Head of caudate nucleus (tissue), 42 donors: ENCODE data around the gene IL1RAPL2.
"Not testable (repeated sequence)": the region's sequence is repeated elsewhere in the genome, so short reads cannot be mapped to it uniquely, and the experiment has no call there.

Source experiments
- DNase-seq, 42 donors: peaks; one replicate each; pipeline versions ENCODE4 v3.0.0 to v3.0.0-alpha.2; 2020 to 2021; ENCODE audit warnings: mixed read lengths in 7 of 42
- intact Hi-C: fragments of 100-400 bp; cut with DNase I; formaldehyde crosslinking; loops from one replicate; pipeline ENCODE4 v1.15.0; 2022

Gene IL1RAPL2

DNA sequence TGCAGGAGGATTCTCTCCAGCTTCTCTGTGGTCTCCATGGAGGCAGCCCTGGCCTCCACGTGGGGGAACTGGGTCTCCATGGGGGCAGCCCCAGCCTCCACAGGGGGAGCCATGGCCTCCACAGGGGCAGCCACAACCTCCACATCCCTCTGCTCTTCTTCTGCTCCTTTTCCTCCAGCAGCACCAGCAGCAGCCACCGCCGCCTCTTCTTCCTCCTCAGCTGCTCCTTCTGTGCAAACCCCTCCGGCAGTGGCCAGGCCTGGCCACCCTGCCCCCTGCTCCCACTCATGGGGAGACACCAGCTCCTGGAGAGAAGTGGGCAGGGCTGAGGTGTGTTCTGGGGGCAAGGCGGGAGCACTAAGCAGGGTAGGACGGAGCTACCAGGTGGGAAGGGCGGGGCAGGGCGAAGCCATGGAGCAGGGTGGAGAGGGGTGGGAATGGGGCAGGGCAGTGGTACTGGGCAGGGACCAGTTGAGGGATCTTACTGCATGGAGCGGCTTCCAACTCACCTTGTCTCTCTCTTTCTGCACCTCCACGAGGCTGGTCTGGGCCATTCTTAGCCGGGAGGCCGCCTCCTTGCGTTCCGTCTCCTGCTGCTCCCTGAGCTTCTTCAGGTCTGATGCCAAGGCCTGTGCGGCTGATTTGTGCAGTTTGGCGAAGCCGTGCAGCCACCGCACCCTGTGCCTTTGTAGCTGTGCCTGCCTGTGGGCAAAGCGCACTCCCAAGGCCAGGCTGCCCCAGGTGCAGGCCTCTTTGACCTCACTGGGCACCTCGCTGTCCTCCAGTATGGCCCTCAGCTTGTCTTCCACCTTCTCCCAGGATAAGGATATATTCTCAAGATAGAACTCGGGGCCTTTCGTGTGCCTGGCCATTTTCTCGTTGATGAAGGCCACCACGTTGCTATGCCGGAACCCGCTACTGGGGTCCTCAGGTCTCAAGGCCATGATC is 653.7 kb downstream of the IL1RAPL2 start:
- intact Hi-C loops = no loop called here

DNA sequence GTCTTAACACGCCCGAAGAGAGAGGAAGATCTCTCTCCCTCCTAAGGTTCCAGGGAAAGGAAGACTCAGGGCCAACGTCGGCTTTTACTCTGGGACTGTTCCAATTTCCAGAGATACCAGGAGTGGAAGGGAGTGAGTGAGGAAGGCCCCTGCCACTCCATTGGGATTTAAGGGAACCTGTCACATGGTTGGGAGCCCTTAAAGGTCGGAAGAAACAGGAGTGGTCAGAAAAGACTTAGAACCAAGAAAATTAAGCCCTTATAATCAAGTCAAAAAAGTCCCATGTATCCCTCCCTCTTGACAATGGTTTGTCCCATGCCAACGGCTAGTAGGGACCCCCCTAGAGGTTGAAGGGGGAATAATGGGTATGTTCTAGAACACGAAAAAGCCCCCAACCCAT is 654.6 kb downstream of the IL1RAPL2 start, which contains the start of gene TEX13A:
Gene TEX13A (minus strand): TSS at position 59 of the 400 bp plus-strand sequence. CDS start 297 bp downstream, outside the sequence.
- DNase-seq = no peak
- intact Hi-C loops = no loop called here

More for the DNA sequence above, 653.7 kb downstream of the IL1RAPL2 start:
- DNase-seq = no peak

DNA sequence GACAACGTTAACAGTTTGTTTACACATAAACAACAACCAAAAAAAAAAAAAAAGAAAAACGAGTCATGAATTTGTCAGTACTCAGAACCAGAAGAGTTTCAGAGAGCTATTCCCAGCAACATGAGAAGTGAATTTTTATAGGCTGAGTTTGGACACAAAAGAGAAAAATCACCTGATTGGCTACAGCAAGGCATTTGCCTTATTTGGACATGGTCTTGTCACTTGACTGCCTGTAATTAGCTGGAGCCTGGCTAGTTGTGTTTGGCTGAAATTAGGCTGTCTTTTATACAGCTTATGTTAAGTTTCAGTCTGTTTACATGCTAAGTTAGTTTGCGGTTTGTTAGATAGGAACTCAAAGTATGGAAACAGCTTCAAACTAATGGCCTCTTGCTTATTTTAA is 655.4 kb downstream of the IL1RAPL2 start:
- intact Hi-C loops = no loop called here
- DNase-seq = no peak

DNA sequence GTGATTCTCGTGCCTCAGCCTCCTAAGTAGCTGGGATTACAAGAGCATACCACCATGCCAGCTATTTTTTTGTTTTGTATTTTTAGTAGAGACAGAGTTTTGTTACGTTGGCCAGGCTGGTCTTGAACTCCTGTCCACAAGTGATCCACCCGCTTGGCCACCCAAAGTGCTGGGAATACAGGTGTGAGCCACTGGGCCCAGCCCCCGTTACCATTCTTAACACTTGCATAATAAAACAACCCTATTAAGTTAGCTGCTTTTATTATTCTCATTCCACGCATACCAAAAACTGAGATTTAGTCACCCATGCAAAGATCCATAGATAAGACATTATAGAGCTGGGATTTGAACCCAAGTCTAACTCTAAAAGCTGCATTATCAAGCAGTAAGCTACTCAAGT is 660.5 kb downstream of the IL1RAPL2 start:
- DNase-seq = no peak
- intact Hi-C loops = no loop called here

DNA sequence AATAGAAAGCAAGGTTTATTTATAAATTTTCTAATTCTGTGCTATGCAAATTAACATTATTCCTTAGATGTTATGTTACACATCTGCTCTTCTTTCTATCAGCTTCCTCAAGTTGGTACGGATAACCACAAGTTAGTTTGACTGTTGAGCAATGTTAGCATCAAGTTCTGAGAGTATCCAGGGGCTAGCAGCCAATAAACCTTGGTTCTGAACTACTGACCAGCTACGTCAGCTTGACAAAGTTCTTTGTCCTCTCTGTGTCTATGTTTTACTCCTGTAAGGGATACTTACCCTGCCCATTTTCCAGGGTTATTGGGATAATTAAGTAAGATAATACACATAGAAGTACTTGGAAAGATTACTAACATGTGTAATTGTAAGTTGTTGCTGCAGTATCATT is 662.6 kb downstream of the IL1RAPL2 start:
- no peak for DNase-seq
- intact Hi-C loops = no loop called here

DNA sequence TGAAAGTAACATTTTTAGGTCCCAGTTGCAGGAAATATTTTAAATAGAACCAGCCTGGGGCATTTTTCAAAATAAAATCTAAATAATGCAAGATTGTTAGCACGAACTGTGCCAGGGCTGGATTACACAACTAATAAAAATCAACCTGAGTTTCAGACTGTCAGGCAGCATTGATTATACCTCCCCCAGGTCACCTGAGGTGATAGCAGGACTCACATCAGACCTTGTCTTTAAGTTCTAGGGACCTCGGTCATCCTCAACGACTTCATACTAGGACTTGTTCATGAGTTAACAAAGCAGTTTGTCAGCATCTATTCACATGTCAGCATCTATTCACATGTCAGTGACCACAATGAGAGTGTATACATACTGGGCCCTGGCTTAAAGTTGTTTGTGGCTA is 663.1 kb downstream of the IL1RAPL2 start:
- intact Hi-C loops = no loop called here
- no peak for DNase-seq

DNA sequence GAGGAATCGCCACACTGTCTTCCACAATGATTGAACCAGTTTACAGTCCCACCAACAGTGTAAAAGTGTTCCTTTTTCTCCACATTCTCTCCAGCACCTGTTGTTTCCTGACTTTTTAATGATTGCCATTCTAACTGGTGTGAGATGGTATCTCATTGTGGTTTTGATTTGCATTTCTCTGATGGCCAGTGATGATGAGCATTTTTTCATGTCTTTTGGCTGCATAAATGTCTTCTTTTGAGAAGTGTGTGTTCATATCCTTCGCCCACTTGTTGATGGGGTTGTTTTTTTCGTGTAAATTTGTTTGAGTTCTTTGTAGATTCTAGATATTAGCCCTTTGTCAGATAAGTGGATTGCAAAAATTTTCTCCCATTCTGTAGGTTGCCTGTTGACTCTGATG is 671.4 kb downstream of the IL1RAPL2 start:
- DNase-seq, intact Hi-C loops: not testable (repeated sequence)

- intact Hi-C loops = no loop called here
- no peak for DNase-seq
These were observed 675.1 kb downstream of the IL1RAPL2 start for GRCh38 chrX:105241056-105241455.

DNA sequence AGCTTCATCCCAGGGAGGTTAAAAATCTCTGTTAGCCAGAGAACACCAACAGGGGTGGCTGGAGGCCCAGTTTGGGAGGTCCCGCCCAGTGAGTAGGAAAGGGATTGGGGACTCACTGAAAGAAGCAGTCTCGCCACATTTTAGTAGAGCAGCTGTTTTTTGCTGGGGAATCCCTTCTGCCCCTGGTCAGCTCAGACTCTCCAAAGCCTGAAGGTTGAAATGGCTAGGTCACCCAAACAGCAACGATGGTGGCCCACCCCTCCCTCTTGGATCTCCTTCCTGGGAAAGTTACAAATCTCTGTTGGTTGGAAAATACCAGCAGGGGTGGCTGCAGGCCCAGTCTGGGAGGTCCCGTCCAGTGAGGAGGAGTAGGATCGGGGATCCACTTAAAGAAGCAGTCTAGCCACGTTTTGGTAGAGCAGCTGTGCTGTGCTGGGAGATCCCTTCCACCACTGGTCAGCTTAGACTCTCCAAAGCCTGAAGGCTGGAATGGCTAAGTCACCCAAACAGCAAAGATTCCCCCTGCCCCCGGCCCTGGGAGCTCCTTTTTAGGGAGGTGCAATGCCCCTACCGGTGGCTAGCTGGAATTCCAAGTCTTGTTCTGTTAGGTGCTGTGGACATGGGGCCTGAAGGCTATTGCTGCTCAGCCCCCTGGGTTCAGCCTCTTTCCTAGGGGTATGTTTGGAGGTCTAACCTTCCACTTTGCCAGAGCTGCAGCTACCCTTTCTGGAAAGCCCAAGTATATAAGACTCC is 694.5 kb downstream of the IL1RAPL2 start:
- intact Hi-C loops = no loop called here
- DNase-seq = no peak

GRCh38 chrX:105263171-105263570 is 697.2 kb downstream of the IL1RAPL2 start:
- intact Hi-C loops = no loop called here
- no peak for DNase-seq

GRCh38 chrX:105263801-105264200 is 697.8 kb downstream of the IL1RAPL2 start:
- DNase-seq = no peak
- intact Hi-C loops = no loop called here

- no peak for DNase-seq
- intact Hi-C loops = no loop called here
These were observed 699.1 kb downstream of the IL1RAPL2 start for GRCh38 chrX:105265093-105265492.

DNA sequence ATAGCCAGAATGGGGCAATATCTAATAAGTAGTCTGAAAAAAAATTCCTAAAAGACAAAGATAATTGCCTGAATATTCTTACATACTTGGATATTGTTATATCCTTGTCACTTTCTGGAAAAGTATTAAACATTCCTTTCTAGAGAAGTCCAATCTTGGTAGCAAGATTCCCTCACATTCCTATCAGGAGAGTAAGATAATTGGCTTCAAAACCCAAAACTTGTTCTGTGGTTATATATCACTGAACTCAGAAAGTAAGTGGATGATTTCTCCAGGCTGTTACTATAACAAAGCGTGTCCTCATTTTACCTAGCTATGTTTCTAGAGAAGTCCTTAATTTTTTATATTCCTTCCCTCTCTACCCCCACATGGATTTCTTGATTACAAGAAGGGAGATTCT is 700.5 kb downstream of the IL1RAPL2 start:
- intact Hi-C loops = no loop called here
- DNase-seq = no peak

DNA sequence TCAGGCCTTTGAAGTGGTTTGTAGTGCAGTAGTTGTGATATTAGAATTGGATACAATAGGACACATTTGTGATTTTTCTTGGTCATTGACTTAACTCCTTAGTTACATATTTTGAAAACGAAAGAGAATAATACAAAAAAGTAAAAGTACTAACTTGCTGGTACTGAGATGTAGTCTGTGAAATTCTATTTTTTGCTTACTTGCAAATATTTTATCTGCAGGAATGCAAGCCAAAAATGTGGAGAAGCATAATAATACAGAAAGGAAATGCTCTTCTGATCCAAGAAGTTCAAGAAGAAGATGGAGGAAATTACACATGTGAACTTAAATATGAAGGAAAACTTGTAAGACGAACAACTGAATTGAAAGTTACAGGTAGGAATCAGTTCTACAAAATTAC is 701.2 kb downstream of the IL1RAPL2 start:
- no peak for DNase-seq
- intact Hi-C loops = no loop called here

GRCh38 chrX:105269386-105269785 is 703.4 kb downstream of the IL1RAPL2 start:
- intact Hi-C loops = no loop called here
- no peak for DNase-seq

DNA sequence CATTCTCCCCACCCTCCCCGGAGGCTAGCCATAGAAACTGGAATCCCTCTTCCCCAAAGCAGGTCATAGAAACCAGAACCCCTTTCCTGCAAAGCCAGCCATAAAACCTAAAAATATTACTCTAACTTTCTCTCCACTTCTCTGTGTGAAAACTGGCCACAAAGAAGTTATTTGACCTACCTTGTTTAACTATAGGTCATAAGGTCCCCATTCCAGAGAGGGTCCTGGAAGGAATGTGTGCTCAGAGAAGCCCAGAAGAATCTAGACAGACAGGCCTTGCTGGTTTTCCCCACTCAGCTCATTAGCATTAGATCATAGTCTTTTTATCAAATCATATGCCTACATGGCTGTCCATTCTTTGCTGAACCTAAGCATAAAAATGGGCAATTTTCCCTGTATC is 707.3 kb downstream of the IL1RAPL2 start:
- intact Hi-C loops = no loop called here
- DNase-seq = no peak

DNA sequence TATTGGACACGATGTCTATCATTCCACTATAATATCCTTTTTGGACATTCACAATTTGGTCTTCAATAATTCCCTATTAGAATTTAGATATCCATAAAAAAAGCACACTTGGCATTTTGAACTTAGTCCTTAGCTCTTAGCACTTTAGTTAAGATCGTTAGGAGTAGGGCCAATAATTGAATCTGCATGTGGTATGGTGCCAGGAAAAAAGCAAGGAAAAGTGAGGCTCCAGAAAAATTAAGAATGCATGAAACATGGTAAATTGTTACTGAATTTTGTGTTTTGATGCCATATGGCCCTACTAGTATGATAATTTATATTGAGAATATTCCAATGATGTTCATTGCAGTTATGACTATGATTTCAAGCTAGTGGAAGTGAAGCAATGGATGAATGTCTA is 708.1 kb downstream of the IL1RAPL2 start:
- intact Hi-C loops = no loop called here
- no peak for DNase-seq

DNA sequence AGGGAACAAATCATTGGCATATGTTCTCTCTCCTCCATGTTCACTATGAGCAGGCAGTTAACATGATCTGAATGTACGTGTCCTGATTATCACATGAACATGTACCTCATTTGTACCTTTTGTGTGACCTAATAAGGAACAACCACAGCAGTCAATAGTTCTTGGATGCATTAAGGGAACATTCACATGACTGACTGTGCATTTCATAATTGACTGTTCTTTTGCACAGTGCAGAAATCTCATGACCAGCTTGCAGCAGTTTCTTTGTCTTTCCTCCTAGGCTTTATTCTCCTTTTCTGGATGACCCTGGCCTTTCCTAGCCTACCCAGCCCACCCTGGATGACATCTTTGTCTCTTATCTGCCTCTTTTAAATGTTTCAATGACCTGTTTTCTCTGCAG is 711.1 kb downstream of the IL1RAPL2 start:
- DNase-seq = no peak
- intact Hi-C loops = no loop called here

DNA sequence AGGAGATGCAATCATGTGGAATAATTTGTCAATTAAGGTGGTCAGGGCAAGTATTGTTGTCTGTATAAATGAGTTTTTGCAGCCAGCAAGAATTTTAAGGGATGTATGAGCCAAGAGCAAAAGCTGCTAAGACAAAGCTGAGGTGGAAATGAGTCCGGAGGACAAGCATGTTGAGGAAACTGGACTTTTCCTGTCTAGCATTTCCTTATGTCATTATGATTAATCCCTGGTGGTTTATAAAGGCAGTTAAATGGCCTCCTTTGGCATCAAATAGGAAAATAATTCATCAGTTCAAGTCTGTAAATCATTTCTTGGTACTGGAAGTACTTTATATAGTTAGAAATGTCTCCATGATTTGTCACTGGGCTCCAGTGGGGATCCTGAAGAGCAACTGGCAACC is 716.1 kb downstream of the IL1RAPL2 start:
- DNase-seq = no peak

GRCh38 chrX:105297041-105297440 is 731.0 kb downstream of the IL1RAPL2 start:
- intact Hi-C loops = no loop called here

More for the DNA sequence above, 716.1 kb downstream of the IL1RAPL2 start:
- intact Hi-C loops = no loop called here

More at GRCh38 chrX:105297041-105297440, 731.0 kb downstream of the IL1RAPL2 start:
- DNase-seq = no peak
